H1 (cell line): ENCODE data around the gene GABRP. TPM values are rescaled to one million over a fixed set of nuclear protein-coding genes. Genes with fewer than 3 reads are reported as not detected.

Experiments
- CTCF ChIA-PET: fragments of 300-600 bp; sonication (Branson Sonifier 250); formaldehyde crosslinking; loops from one replicate; lab custom pipeline; 2021; ENCODE audit not compliant: partially characterized antibody; lab: Charles Lee
- POLR2A ChIA-PET: fragments of 300-600 bp; sonication (Branson Sonifier 250); formaldehyde crosslinking; loops from one replicate; lab custom pipeline; 2021; ENCODE audit warnings: inconsistent platforms; ENCODE audit not compliant: partially characterized antibody; lab: Charles Lee
- DNase-seq, 2 experiments: peaks; one replicate each; pipeline versions ENCODE4 v3.0.0 to v3.0.0-alpha.2; 2010 to 2022; ENCODE audit warnings: low spot score in 2 of 2, low read depth in 1 of 2, mixed read lengths in 1 of 2
- FAIRE-seq: peaks from 2 replicates; lab custom pipeline; 2011; peaks lifted over from hg19 to GRCh38; lab: Jason Lieb, UNC
- H2AFZ ChIP-seq: 2 replicates; pipeline ENCODE4 v1.8.1; 2012; ENCODE audit warnings: low read length, inconsistent platforms
- H2AK5ac ChIP-seq: 2 replicates; pipeline ENCODE4 v1.6.1; 2013; ENCODE audit warnings: low read depth, low read length
- H2BK120ac ChIP-seq: replicated peaks from 2 replicates; pipeline ENCODE3; 2013; ENCODE audit warnings: low read depth, low read length, inconsistent platforms
- H2BK12ac ChIP-seq: 2 replicates; pipeline ENCODE4 v1.6.1; 2013; ENCODE audit warnings: low read depth, low read length
- H2BK15ac ChIP-seq: 2 replicates; pipeline ENCODE4 v1.6.1; 2013; ENCODE audit warnings: low read length
- H2BK20ac ChIP-seq: 2 replicates; pipeline ENCODE4 v1.6.1; 2013; ENCODE audit warnings: low read length
- H2BK5ac ChIP-seq: 2 replicates; pipeline ENCODE4 v1.6.1; 2013; ENCODE audit warnings: low read depth, low read length
- H3K14ac ChIP-seq: 2 replicates; pipeline ENCODE4 v1.6.1; 2013; ENCODE audit warnings: inconsistent platforms; ENCODE audit not compliant: insufficient read length
- H3K18ac ChIP-seq: 2 replicates; pipeline ENCODE4 v1.6.1; 2013; ENCODE audit warnings: low read length; ENCODE audit errors: extremely low read depth
- H3K23ac ChIP-seq: 2 replicates; pipeline ENCODE4 v1.6.1; 2013; ENCODE audit warnings: inconsistent platforms; ENCODE audit not compliant: insufficient read length
- H3K23me2 ChIP-seq: 2 replicates; pipeline ENCODE4 v1.6.1; 2013; ENCODE audit warnings: low read depth, low read length
- H3K27ac ChIP-seq: 2 replicates; pipeline ENCODE4 v1.6.1; 2011; ENCODE audit warnings: low read depth, low read length, inconsistent platforms
- H3K27me3 ChIP-seq, 4 experiments: replicated peaks in 1 of 4; 1 replicate in 1 of 4; 2 replicates in 3 of 4; pipeline versions ENCODE4 v1.6.1 to v1.8.1; 2011 to 2013; ENCODE audit warnings: low read length in 3 of 4, mild to moderate bottlenecking in 3 of 4, inconsistent platforms in 2 of 4, mixed read lengths in 2 of 4, moderate library complexity in 1 of 4; ENCODE audit not compliant: control insufficient read depth in 3 of 4, insufficient read depth in 3 of 4; ENCODE audit errors: extremely low read depth in 1 of 4
- H3K36me3 ChIP-seq, 4 experiments: 2 replicates each; pipeline versions ENCODE4 v1.6.1 to v1.8.1; 2011 to 2013; ENCODE audit warnings: mild to moderate bottlenecking in 4 of 4, low read length in 3 of 4, moderate library complexity in 2 of 4, control low read depth in 1 of 4, inconsistent platforms in 1 of 4; ENCODE audit not compliant: insufficient read depth in 4 of 4, control insufficient read depth in 2 of 4
- H3K4ac ChIP-seq: replicated peaks from 2 replicates; pipeline ENCODE3; 2013; ENCODE audit warnings: low read length, low read depth, mixed read lengths, inconsistent platforms; ENCODE audit not compliant: insufficient read length
- H3K4me1 ChIP-seq, 4 experiments: replicated peaks in 1 of 4; 1 replicate in 1 of 4; 2 replicates in 3 of 4; pipeline versions ENCODE4 v1.6.1 to v1.8.1; 2011 to 2013; ENCODE audit warnings: low read length in 3 of 4, inconsistent platforms in 2 of 4, mixed read lengths in 1 of 4; ENCODE audit not compliant: insufficient read depth in 4 of 4, control insufficient read depth in 3 of 4
- H3K4me2 ChIP-seq, 2 experiments: 2 replicates each; pipeline versions ENCODE4 v1.6.1 to v1.8.1; 2011 to 2013; ENCODE audit warnings: low read depth in 2 of 2, low read length in 2 of 2, control low read depth in 1 of 2, inconsistent platforms in 1 of 2, mild to moderate bottlenecking in 1 of 2; ENCODE audit not compliant: insufficient read depth in 1 of 2
- H3K4me3 ChIP-seq, 4 experiments: fragments of 200-600, 300-600 bp in 1 of 4; sonication (generic), shearing (Covaris generic), sonication (Bioruptor Twin) in 1 of 4; 2 replicates each; pipeline versions ENCODE4 v1.5.1 to v1.8.1; 2011 to 2016; ENCODE audit warnings: low read length in 4 of 4, low read depth in 3 of 4, control low read depth in 2 of 4, inconsistent platforms in 2 of 4, mild to moderate bottlenecking in 2 of 4, mixed read lengths in 1 of 4, moderate library complexity in 1 of 4; ENCODE audit not compliant: insufficient read depth in 2 of 4; ENCODE audit errors: extremely low read depth in 1 of 4
- H3K56ac ChIP-seq: replicated peaks from 2 replicates; pipeline ENCODE3; 2013; ENCODE audit warnings: low read depth, mild to moderate bottlenecking, mixed read lengths, low read length, inconsistent platforms; ENCODE audit not compliant: insufficient read length
- H3K79me1 ChIP-seq: 2 replicates; pipeline ENCODE4 v1.6.1; 2013; ENCODE audit warnings: low read depth, low read length, control low read depth
- H3K79me2 ChIP-seq, 2 experiments: 2 replicates each; pipeline versions ENCODE4 v1.6.1 to v1.8.1; 2012 to 2013; ENCODE audit warnings: low read length in 2 of 2, mild to moderate bottlenecking in 2 of 2, inconsistent platforms in 1 of 2; ENCODE audit not compliant: insufficient read depth in 2 of 2, control insufficient read depth in 1 of 2
- H3K9ac ChIP-seq, 4 experiments: replicated peaks in 1 of 4; 1 replicate in 1 of 4; 2 replicates in 3 of 4; pipeline versions ENCODE4 v1.6.1 to v1.8.1; 2011 to 2013; ENCODE audit warnings: low read depth in 3 of 4, low read length in 3 of 4, control low read depth in 2 of 4, mild to moderate bottlenecking in 2 of 4, moderate library complexity in 2 of 4, inconsistent platforms in 1 of 4; ENCODE audit errors: extremely low read depth in 1 of 4
- H3K9me3 ChIP-seq, 2 experiments: 2 replicates each; pipeline versions ENCODE4 v1.6.1 to v1.8.1; 2012 to 2013; ENCODE audit warnings: mild to moderate bottlenecking in 2 of 2, moderate library complexity in 2 of 2, control low read depth in 1 of 2, inconsistent platforms in 1 of 2, low read depth in 1 of 2, low read length in 1 of 2, mixed read lengths in 1 of 2; ENCODE audit not compliant: insufficient read depth in 2 of 2
- H4K20me1 ChIP-seq, 2 experiments: replicated peaks in 1 of 2; 2 replicates each; pipeline versions ENCODE3 to v1.8.1; 2011 to 2013; ENCODE audit warnings: inconsistent platforms in 2 of 2, low read length in 2 of 2, mild to moderate bottlenecking in 1 of 2; ENCODE audit not compliant: insufficient read depth in 2 of 2, control insufficient read depth in 1 of 2
- H4K5ac ChIP-seq: 2 replicates; pipeline ENCODE4 v1.6.1; 2013; ENCODE audit warnings: low read length, low read depth, mixed read lengths, inconsistent platforms; ENCODE audit not compliant: insufficient read length
- H4K8ac ChIP-seq: 2 replicates; pipeline ENCODE4 v1.8.0; 2013; ENCODE audit warnings: mild to moderate bottlenecking, moderate library complexity, low read length, inconsistent platforms; ENCODE audit not compliant: insufficient read depth; ENCODE audit errors: extremely low read depth
- H4K91ac ChIP-seq: replicated peaks from 2 replicates; pipeline ENCODE3; 2013; ENCODE audit warnings: low read length, mixed read lengths, inconsistent platforms; ENCODE audit not compliant: insufficient read length
- RAD21 ChIP-seq, 2 experiments: IDR thresholded peaks in 1 of 2; conservative IDR thresholded peaks in 1 of 2; 2 replicates each; pipeline ENCODE4 v1.6.1; 2011; ENCODE audit warnings: low read depth in 2 of 2, low read length in 2 of 2, improper control_type of control experiment in 1 of 2, inconsistent platforms in 1 of 2, mild to moderate bottlenecking in 1 of 2, moderate library complexity in 1 of 2
- TAF7 ChIP-seq: optimal IDR thresholded peaks from 2 replicates; pipeline ENCODE3; 2011; ENCODE audit warnings: low read depth, mild to moderate bottlenecking, inconsistent platforms, low read length, moderate library complexity, borderline replicate concordance
- WGBS, 2 experiments: shearing (Covaris generic) in 1 of 2; methylation state at CpG; one replicate each; pipeline versions ENCODE4 v1.1.6 to v1.1.7; 2013 to 2015; ENCODE audit warnings: low lambda C conversion rate in 2 of 2, mixed read lengths in 2 of 2, inconsistent platforms in 1 of 2, low coverage in 1 of 2, missing lambda C conversion rate in 1 of 2; ENCODE audit not compliant: insufficient replicate concordance in 2 of 2, insufficient coverage in 1 of 2, insufficient read length in 1 of 2; ENCODE audit errors: extremely low coverage in 1 of 2, missing lambda C conversion rate in 1 of 2; 5-methylcytosine and 5-hydroxymethylcytosine counted together
- polyA plus RNA-seq, 7 experiments: library from polyadenylated mRNA; depleted of rRNA in 3 of 7; stranded (reverse) in 5 of 7; unstranded in 2 of 7; fragments of >200 nt in 5 of 7; fragments of 200-250 nt in 2 of 7; gene quantifications; 1 replicate in 5 of 7; 2 replicates in 1 of 7; 4 replicates in 1 of 7; pipeline versions ENCODE4 v1.2.1 to v1.2.3, GENCODE V29; 2011 to 2013; ENCODE audit warnings: missing spikeins in 2 of 7, mixed read lengths in 2 of 7
- total RNA-seq: library from RNA; stranded (reverse); fragmentation: NEBNext Ultra II Directional; extraction: Animal tissue kit (Norgen Biotek cat#: 25700); gene quantifications from 2 replicates; pipeline ENCODE4 v1.2.1, GENCODE V29; 2021
- TF ChIP-seq, protein P1 (sequence below): IDR thresholded peaks from 2 replicates; pipeline ENCODE4 v1.6.1; 2012; ENCODE audit warnings: inconsistent platforms
- TF ChIP-seq, protein P2 (sequence below), 3 experiments: IDR thresholded peaks; 1 replicate in 2 of 3; 2 replicates in 1 of 3; pipeline versions ENCODE4 v1.5.1 to v1.6.1; 2011; ENCODE audit warnings: low read length in 3 of 3, mild to moderate bottlenecking in 3 of 3, inconsistent platforms in 2 of 3, low read depth in 1 of 3, moderate library complexity in 1 of 3; ENCODE audit not compliant: insufficient read depth in 1 of 3; ENCODE audit errors: control extremely low read depth in 1 of 3

The GABRP gene
- total and polyA plus RNA-seq, 2 of the 8 experiments (the other 6 are each of a cell fraction or from before 2014, with no cell fraction given) = 3.7 to 4.0 TPM

DNA sequence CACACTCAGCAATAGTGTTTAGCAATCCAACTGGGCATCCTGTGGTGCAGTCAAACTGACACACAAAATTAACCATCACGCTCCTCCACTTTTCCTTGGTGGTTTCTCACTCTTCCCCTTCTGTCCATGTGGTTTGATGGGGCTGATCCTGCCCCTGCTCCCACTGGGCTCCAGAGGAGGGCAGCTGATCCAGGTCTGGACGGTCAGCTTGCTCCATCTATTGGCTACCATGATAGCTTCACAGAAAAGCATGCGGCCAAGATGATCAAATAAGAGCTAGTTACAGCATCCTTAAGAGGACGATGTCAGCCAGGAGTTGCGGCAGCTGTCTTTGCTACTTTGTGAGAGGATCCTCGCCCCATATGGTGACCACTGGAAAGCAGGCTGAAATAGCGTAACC is 48.7 kb downstream of the GABRP start:
- H2BK12ac ChIP-seq = no peak overlapping the region
- H3K4me2 ChIP-seq = no peak overlapping the region
- H3K79me2 ChIP-seq = no peaks in the 10 kb centered on the region
- no peak overlapping the region for H3K4ac ChIP-seq
- H3K56ac ChIP-seq = no peak overlapping the region
- H2AK5ac ChIP-seq = no peak overlapping the region
- H2BK15ac ChIP-seq = no peak overlapping the region
- H2BK120ac ChIP-seq = no peak overlapping the region
- no peak overlapping the region for H4K91ac ChIP-seq
- FAIRE-seq (no peak), DNase-seq (no peak)
- H3K23me2 ChIP-seq = peaks cover 3% of the 10 kb centered on the region; the same call in 1 of the 2 replicates
- no peaks in the 10 kb centered on the region for H3K36me3 ChIP-seq
- WGBS, 2 experiments = 85% methylated on average over 7 of the region's 7 CpGs; no CpG with 5 or more reads in 1 of the 2 experiments
- no peaks in the 10 kb centered on the region for H3K79me1 ChIP-seq
- H3K4me1 ChIP-seq = no peaks in the 10 kb centered on the region
- ChIA-PET POLR2A (no interaction called here), CTCF (interaction anchor here (0.7 to 1.5 kb wide), 5 partner anchors 25 to 264 kb away, joined by 3 to 4 read pairs (median 3); no protein-coding TSS in a partner anchor)
- H3K18ac ChIP-seq = no peak overlapping the region
- TF ChIP-seq, protein P1, sequence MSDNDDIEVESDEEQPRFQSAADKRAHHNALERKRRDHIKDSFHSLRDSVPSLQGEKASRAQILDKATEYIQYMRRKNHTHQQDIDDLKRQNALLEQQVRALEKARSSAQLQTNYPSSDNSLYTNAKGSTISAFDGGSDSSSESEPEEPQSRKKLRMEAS = peak; percentile 40
- no peak for TF ChIP-seq TAF7
- TF ChIP-seq RAD21 (IDR thresholded peaks at IDR 0.05 in 1 of 2, conservative IDR thresholded peaks at IDR 0.05 in 1 of 2; ENCODE audit: low read depth in 2 of 2, low read length in 2 of 2) = peak; percentile 18 to 21; a peak in 2 of 4 replicates
- TF ChIP-seq, protein P2, sequence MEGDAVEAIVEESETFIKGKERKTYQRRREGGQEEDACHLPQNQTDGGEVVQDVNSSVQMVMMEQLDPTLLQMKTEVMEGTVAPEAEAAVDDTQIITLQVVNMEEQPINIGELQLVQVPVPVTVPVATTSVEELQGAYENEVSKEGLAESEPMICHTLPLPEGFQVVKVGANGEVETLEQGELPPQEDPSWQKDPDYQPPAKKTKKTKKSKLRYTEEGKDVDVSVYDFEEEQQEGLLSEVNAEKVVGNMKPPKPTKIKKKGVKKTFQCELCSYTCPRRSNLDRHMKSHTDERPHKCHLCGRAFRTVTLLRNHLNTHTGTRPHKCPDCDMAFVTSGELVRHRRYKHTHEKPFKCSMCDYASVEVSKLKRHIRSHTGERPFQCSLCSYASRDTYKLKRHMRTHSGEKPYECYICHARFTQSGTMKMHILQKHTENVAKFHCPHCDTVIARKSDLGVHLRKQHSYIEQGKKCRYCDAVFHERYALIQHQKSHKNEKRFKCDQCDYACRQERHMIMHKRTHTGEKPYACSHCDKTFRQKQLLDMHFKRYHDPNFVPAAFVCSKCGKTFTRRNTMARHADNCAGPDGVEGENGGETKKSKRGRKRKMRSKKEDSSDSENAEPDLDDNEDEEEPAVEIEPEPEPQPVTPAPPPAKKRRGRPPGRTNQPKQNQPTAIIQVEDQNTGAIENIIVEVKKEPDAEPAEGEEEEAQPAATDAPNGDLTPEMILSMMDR (IDR thresholded peaks at IDR 0.05; ENCODE audit: control extremely low read depth in 1 of 3, insufficient read depth in 1 of 3, low read depth in 1 of 3, low read length in 3 of 3) = peak in 2 of 3 experiments; percentile 7 to 12; a peak in 2 of 4 replicates
- H3K4me3 ChIP-seq = no peak overlapping the region
- peaks cover 0 to 3% of the 10 kb centered on the region in 2 experiments; a peak in 1 of 4 replicates for H3K9me3 ChIP-seq
- H2AFZ ChIP-seq = no peak overlapping the region
- no peak overlapping the region for H4K5ac ChIP-seq
- no peak overlapping the region for H4K8ac ChIP-seq
- H3K9ac ChIP-seq = no peak overlapping the region
- no peak overlapping the region for H3K27ac ChIP-seq
- H3K23ac ChIP-seq = no peak overlapping the region
- H3K27me3 ChIP-seq = no peaks in the 10 kb centered on the region
- H2BK5ac ChIP-seq = no peak overlapping the region
- H3K14ac ChIP-seq = no peak overlapping the region
- no peak overlapping the region for H2BK20ac ChIP-seq
- no peaks in the 10 kb centered on the region for H4K20me1 ChIP-seq
